ENCODE results near the gene HERC3.

HERC3 gene

DNA sequence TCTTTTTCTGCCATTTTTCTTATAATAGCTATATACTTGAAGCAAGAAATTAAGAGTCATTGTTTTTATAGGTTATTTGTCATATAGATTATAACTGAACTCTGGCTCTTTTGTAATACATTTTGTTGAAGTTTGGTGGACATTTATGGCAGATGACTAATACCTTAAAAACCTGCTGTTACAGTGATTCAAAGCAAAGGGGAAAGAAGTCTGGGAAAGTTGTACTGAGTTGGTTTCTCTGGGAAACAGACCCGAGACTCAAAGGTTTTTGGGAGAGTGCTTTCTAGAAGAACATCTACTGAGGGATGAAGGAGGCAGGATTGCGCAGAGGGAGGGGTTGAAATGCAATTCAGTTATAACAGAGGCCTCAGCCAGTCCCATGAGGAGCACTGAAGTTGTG, 69.5 kb downstream of the HERC3 start:
- no peak for DNase-seq

DNA sequence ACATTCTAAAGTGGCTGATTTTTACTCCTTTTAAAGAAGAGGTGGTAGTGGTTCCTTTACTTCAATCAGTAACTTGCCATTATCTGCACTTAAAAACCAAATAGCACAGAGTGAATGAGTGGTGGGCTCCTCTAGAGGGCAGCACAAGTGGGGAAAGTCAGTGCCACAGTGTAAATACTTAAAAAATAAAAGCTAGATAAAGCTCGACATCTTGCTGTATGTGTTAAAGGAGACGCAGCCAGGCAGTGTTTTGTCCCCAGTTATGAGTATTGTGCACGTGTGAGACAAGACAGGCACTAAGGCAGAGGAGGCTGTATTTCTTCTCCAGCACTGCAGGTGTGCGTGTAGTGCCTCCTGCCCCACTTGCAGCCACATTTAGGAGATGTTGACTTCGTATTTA, 80.7 kb downstream of the HERC3 start:
- peak; percentile 11 for DNase-seq

DNA sequence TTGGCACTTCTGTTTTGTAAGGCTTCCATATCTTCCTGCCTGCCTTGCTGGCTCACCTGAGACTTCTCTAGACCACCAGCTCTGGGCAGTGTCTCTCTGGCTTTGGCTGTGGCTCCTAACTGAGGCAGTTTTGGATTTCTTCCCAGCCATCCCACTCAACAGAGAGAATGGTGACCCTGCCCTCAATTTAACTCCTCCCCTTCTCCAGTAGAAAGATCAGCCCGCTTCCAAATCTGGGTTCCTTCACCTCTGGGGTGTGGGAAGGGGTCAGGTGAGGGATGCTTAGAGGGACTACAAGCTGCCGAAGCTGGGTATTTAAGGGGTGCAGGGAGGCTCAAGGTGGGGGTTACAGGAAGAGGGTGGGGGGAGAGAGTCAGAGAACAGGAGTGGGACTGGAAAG, 81.6 kb downstream of the HERC3 start:
- DNase-seq = no peak

DNA sequence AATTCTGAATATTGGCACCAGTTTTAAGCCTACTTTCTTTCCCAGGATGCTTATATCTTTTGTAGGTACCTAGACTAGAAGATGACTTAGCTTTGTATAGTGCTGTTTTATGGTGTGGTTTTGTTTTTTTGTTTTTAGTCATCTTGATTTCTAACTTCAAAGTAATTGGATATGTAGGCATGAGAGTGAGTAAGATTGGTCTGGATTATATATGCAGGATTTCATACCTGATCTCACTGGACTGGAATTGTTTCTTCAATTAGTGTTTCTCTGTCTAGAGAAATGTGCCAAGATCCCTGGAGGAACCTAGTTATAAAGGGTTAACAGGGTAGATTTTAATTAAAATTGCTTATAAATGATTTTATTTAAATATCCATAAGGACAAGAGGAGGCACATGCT, 82.3 kb downstream of the HERC3 start:
- DNase-seq = no peak

DNA sequence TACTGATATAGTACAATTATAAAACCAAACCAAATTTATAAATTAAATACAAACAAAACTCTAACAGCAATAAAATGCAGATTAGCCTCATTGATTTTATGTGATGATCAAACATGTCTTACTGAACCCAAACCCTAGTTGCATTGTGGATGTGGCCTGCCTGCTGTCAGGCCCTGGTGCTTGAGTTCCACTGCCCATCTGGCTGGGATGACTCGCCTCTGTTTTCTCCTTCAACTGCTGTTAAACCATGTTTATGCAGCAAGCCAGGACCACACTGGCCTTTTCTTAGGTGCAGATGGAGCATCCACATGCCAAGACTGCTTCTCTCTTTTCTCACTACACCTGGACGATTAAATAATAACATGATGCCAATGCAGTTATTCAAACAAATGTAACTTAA, 82.7 kb downstream of the HERC3 start:
- DNase-seq = no peak

DNA sequence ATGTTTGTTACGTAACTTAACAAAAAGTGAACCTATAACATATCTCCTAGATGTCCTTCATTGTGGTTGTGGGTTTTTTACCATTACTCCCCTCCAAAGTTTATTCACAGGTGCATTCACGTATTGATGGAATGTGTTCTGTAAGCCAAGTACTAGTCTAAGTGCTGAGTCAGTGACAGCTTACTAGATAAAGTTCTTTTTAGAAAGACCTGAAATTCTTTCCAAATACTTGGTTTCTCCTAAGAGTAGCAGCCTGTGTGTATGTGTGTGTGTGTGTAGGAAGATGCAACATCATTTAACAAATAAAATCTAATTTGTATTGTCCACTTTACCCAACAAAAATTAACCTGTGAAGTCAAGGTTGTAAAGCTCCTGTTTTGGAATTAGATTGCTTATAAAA, 83.3 kb downstream of the HERC3 start:
- DNase-seq = no peak

DNA sequence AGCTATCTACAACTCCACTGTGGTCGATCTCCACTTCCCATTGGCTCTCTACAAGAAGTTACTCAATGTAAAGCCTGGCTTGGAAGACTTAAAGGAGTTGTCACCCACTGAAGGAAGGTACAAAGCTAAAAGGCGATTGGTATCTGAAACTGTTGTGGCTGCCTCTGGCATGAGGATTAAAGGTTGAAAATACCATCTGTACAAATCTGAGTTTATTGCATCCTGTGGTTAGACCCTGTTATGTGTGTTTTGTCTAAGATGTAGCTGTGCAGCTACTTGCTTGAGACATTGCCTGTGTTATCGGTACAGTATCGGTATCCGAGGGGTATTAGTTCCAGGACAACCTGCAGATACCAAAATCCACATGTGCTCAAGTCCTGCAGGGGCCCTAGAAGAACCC, 88.9 kb downstream of the HERC3 start:
- DNase-seq = no peak

DNA sequence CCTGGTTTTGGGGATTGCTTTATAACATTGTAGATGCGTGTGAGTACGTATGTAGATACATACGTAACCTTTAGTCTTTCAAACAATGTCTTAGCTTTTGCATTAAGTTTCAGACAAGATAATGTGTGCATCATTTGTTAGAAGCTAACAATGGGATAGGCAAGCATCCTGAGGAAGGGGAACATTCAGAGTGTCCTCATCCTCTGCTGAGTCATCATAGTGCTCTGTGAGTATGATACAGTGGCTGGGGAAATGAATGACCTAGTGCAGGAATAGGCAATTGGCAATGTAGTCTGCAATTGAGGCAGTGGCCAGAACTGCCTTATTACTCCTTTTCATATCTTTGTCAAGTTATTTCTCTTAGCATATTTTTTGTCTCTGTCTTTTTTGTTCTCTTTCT, 98.1 kb downstream of the HERC3 start:
- DNase-seq = no peak

DNA sequence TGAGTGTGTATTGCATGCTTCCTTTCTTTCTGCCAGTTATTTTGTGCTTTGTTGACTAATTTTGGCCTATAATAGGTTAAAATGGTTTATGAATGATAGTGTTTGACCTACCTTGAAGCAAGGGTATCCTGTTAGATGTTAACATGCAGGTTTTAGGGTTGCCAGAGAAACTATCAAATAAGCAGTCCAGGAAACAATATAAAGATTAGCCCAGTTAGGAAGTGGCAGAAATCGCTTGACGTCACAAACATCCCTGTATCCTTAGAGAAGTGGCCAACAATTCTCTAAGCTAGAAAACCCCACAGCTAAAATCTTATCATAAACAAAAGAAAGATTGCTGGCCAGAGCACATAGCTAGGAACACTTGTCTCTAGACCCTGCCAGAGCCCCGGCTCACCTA, 101.5 kb downstream of the HERC3 start:
- DNase-seq = no peak

DNA sequence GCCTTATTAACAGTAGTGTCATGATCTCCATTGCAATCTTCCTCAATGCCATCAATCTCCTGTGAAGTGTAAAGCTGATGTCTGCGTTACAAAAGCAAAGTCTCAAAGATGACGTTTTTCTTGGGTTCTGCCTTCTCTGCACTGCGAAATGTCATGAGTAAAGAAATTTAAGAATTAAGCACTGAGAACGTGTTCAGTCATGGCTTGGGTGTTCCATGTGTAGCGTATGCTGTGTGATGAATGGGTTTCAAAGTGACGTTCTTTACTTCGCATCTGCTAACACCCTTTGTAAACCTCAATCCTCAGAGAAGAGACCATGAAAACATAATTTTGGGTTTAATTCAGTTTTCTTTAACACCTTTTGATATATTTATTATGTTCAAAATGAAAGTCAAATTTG, 104.3 kb downstream of the HERC3 start:
- no peak for DNase-seq

DNA sequence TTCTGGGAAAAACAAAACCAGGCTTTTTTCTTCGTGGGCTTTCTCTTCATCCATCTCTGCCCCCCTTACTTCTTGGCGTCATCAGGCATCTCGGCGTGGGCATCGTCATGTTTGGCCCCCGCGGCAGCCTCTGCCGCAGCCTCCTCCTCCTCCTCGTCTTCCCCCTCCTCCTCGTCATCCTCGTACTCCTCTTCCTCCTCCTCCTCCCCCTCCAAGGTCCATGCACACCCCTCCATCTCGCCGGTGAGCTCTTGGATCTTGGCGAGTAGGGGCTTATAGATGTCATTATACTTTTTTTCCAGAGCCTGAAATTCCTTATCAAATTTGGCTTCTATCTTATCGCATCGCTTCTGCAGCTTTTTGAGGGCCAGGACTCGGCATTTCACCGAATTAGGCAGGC, 104.9 kb downstream of the HERC3 start:
- DNase-seq = no peak

DNA sequence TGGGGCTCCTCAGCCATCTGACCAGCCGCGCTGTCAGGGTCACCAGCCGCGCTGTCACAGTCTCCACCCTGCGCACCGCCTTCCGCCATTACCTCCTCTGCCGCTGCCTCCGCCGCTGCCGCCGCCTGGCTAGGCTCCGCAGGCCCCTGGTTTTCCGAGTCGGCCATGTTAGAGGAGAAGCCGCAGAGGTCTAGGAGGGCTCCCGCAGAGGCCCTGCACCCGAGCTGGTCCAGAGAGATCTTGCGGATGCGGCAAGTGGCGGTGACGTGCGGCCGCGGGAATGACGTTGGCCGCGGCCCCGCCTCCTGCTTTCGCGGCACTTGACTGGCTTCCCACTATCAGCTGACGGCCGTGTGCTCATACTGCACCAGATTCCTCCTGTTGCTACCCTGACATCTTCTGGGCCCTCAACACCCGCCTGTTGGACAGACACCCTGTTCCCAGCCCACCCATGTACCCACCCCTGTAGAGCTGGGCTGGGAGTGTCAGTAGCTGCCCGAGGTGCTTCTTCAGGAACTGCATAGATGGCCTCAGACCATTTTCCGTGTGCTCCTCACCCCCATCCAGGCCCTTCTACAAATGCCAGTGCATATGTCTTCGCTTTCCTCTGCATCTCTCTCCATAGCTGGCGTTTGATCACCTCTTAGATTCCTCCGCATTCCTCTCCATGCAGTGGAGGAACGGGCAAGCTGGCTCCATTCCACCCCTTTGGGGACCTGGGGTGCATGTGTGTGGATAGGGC, 105.5 kb downstream of the HERC3 start, which contains the start of gene NAP1L5:
NAP1L5 (minus strand) TSS at position 242 of the 742 bp plus-strand sequence; CDS start at position 167, 75 bp downstream.
- DNase-seq = peak; percentile 5

DNA sequence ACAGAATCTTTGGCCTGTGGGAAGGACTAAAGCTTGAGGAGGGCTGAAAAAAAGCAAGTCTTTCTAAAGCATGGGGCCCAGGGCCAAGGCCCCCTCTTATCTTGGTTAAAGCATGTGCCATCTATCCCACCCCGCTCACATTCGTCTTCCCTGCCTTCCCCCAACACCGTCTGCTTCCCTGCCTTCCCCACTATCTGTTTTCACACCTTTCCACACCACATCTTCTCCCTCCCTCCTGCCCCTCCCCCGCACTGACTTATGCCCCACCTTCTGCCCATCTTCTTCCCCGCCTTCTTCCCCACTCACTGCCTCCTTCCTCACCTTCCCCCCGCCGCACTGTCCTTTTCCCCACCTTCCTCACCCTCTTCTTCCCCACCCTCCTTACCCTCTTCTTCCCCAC, 106.2 kb downstream of the HERC3 start:
- DNase-seq = no peak

DNA sequence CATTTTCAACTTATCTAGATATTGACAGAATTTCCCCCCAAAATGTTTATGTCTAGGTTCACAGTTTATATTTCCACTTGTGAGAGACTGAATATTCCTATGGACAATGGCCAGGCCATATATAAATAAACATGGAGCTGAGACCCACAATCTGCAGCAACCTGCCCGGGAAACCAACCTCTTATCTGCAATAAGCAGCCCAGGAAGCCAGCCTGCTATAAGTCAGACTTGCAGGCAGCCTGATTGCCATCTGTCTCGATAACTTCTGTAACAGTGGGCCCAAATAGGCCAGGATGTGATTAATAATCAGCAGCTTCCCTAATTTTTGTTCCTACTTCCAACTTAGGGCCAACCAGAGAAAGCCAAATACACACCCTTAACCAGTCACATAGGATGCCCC, 110.5 kb downstream of the HERC3 start:
- no peak for DNase-seq

DNA sequence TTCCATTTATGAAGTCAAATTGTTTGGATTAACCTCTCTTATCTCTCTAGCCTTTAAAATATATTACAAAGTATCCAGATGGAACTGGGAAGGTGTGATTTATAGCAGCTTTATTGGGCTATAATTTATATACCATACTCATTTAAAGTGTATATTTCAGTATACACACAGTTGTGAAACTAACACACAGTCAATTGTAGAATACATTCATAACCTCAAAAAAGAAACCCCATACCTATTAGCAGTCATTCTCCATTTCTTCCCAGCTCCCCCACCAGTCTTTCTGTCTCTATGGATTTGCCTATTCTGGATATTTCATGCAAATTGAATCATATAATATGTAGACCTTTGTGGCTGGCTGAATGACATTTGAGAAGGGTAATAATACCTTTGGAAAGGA, 112.9 kb downstream of the HERC3 start:
- DNase-seq = no peak

DNA sequence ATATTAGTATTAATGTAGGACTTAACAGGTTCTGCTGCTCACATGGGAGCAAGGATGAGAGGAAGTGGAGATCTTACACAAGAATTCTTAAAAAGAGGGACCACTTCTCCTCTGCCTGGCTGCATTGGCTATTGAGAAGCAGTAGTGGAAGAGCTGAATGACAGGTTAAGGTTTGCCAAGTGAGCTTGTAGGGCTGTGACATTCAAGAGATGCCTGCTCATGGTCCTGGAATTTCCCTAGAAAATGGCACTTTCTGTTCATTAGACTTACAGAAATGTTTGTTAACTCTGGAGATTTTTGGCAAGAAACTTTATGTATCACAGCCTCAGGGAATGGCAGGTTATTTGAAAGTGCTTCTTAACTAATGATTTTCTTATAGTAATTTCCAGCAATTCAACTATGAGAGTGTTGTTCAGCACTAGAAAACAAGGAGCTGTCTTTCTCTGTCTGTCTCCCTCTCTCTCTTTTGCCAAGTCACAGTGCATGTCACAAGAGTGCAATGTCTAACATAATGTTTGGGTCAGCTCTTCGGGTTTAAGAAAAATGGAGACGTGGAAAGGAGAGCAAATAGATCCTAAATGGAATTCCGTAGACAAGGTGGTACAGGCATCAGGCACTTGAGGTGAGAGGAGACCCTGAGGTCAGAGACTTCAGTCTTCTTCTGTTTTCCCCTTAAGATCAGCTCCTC, 113.7 kb downstream of the HERC3 start:
- no peak for DNase-seq

DNA sequence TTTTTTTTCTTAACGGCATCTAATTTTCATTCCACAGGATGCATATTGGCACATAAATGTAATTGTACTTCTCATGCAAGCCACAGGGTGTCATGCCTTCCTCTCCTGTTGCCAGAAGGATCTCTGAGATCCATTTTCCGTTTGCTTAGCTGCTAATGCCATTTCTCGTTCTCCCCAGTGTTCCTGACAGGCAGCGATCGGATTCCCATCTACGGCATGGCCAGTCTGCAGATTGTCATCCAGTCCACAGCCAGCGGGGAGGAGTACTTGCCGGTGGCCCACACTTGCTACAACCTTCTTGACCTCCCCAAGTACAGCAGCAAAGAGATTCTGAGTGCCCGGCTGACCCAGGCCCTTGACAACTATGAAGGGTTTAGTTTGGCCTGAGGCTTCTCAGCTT, 114.3 kb downstream of the HERC3 start:
- no peak for DNase-seq

DNA sequence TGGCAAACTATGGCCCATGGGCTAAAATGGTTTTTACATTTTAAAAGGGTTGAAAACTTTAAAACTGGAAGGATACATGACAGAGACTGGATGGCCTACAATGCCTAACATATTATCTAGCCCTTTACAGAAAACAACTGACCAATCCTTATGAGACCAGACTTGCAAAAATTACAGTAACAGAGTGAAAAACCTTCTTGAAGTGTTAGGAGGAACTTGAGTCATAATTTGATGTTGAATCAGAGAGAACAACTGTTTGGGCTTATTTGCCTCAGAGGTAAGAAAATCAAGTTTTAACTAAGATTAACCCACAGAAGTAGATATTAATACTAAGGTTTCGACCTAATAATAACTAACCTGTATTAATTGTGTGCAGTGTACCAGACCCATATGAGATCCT, 117.7 kb downstream of the HERC3 start:
- DNase-seq = no peak

DNA sequence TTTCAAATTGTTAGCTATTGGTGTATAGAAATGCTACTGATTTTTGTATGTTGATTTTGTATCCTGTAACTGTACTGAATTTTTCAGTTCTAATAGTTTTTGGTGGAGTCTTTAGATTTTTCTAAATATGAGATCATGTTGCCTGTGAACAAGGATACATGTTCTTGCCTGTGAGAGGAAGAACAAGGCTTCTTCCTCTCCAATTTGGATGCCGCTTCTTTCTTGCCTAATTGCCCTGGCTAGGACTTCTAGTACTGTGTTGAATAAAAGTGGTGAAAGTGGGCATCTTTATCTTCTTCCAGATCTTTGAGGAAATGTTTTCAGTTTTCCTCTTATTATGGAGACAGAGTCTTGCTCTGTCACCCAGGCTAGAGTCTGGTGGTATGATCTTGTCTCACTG, 121.5 kb downstream of the HERC3 start:
- DNase-seq = no peak

DNA sequence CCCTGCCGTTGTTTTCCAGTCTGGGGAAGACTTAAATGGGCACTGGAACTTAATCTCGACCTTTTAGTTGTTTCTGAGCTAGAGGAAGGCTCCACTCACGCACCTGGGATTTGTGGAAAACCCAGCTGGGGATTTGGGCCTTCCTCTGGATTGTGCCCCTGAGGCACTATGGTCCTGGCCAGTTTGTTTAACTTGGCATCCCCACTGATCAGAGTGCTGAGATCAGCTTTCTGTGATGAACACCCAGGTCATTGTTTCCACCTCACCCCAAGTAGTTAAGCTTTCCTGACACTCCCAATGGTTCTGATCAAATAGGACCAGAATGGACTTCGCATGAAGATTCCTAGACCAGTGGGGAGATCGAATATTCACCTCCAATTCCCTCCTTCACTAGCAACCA, 125.8 kb downstream of the HERC3 start:
- DNase-seq = no peak

DNA sequence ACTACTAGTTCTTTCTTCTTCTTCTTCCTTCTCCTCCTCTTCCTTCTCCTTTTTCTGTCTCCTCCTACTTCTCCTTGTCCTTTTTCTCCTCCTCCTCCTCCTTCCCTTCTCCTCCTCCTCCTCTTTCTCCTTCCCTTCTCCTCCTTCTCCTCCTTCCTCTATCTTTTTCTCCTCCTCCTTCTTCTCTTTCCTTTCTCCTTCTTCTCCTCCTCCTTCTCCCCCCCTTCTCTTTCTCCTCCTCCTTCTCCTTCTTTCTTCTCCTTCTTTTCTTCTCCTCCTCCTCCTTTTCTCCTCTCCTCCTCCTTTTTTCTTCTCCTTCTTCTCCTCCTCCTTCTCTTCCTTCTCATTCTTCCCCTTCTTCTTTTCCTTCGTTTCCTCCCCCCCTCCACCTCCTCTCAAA, 127.1 kb downstream of the HERC3 start:
- no peak for DNase-seq

DNA sequence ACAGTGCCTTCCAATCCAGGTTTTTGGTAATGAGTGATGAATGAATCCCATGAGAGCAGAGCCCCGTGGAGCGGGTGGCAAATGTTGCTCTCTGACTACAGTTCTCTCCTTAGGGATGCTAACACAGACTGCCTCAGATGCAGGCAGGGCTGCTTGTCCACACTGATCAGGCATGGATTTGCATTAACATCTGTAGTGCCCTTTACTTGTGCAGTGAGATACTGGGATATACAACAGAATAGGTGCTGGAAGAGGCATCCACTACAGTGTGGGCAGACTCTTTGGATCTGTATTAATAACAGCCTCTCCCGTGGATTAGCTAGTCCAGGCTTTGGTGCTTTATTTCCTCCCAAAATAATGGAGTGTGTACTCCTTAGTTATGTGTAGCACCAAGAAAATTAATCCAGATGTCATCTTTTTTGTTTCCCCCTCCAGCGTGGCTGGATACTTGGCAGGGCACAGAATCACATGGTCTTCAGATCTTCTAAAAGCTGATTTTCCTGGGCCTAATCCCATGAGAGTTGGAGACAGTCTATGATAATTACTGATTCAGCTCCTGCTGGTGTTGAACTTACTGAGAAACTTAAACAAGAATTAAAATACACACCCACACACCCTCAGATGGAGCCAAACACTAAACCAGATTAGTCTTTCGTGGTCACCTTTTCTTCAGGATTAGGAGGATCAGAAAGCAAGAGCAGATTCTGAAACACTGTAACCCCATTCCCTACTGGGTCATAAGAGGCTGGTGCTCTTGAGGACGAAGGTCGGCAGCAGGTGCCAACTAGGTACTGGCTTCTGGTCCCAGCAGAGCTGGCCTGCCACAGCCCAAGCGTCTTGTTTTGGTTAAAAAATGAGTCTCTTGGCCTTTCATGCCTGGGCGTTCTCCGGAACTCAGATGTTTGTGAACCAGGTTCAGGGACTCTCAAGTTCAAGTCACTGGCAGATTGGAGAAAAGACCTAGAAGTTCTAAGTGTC, 128.5 kb downstream of the HERC3 start:
- DNase-seq = no peak

DNA sequence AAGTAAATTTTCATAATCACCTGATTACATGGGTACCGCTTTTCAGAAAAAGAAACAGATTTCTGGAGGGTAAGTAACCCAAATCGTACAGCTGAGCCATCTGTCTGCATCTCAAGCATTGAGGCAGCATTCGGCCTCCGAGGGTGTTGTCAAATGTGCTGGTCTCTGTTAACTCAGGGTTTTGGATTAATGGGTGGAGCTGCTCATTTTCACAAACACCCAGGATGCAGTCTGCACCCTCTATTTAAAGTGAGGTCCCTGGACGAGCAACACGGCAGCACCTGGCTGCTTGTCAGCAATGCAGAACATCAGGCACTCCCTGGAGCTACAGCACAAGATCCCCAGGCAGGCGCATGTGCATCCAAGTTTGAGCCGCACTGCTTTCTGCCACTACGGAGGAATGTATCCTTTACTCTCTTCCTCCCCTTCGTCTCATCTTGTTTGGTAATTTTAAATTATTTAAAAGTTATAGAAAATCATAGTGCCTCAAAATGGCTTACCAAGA, 130.0 kb downstream of the HERC3 start:
- no peak for DNase-seq

Data from NCI-H748 treated with DMSO at 0.1 percent for 48 hours (cell line).